Loucy (cell line): ENCODE measurements around the gene TSC22D3.

Experiments
- EZH2phosphoT487 ChIP-seq: fragments of 200-600 bp; IDR thresholded peaks from 2 replicates; pipeline ENCODE4 v1.6.1; 2018; ENCODE audit warnings: antibody characterized with exemption, mild to moderate bottlenecking, moderate library complexity, borderline replicate concordance
- TF ChIP-seq, protein P1 (sequence below): fragments of 200-600 bp; sonication (generic); conservative IDR thresholded peaks from 2 replicates; pipeline ENCODE4 v1.5.1; 2014; ENCODE audit warnings: mild to moderate bottlenecking, antibody characterized with exemption, low read length

GRCh38 chrX:107750861-107751445, 24.6 kb downstream of the TSC22D3 start:
- TF ChIP-seq, protein P1, sequence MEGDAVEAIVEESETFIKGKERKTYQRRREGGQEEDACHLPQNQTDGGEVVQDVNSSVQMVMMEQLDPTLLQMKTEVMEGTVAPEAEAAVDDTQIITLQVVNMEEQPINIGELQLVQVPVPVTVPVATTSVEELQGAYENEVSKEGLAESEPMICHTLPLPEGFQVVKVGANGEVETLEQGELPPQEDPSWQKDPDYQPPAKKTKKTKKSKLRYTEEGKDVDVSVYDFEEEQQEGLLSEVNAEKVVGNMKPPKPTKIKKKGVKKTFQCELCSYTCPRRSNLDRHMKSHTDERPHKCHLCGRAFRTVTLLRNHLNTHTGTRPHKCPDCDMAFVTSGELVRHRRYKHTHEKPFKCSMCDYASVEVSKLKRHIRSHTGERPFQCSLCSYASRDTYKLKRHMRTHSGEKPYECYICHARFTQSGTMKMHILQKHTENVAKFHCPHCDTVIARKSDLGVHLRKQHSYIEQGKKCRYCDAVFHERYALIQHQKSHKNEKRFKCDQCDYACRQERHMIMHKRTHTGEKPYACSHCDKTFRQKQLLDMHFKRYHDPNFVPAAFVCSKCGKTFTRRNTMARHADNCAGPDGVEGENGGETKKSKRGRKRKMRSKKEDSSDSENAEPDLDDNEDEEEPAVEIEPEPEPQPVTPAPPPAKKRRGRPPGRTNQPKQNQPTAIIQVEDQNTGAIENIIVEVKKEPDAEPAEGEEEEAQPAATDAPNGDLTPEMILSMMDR, result no peak
- TF ChIP-seq EZH2phosphoT487, result no peak
